Subcutaneous adipose tissue (tissue), 4 donors: ENCODE results near the gene TACC2. TPM values are rescaled to one million over a fixed set of nuclear protein-coding genes. Genes with fewer than 3 reads are reported as not detected.

Experiments
- total RNA-seq, 4 donors: library from RNA; depleted of rRNA; stranded (reverse); fragments of >200 nt; gene quantifications; one replicate each; pipeline ENCODE4 v1.1.0, GENCODE V29; 2016
- TF ChIP-seq, protein P1 (sequence below): fragments of 450-650 bp; IDR thresholded peaks from one replicate; pipeline ENCODE4 v1.5.1; 2016; ENCODE audit warnings: low read depth, mild to moderate bottlenecking, control low read depth, antibody characterized with exemption, moderate library complexity

The TACC2 gene
- total RNA-seq, 4 donors from 2014 or later = 16.1 to 71.6 (median 23.3) TPM

- TF ChIP-seq, protein P1, sequence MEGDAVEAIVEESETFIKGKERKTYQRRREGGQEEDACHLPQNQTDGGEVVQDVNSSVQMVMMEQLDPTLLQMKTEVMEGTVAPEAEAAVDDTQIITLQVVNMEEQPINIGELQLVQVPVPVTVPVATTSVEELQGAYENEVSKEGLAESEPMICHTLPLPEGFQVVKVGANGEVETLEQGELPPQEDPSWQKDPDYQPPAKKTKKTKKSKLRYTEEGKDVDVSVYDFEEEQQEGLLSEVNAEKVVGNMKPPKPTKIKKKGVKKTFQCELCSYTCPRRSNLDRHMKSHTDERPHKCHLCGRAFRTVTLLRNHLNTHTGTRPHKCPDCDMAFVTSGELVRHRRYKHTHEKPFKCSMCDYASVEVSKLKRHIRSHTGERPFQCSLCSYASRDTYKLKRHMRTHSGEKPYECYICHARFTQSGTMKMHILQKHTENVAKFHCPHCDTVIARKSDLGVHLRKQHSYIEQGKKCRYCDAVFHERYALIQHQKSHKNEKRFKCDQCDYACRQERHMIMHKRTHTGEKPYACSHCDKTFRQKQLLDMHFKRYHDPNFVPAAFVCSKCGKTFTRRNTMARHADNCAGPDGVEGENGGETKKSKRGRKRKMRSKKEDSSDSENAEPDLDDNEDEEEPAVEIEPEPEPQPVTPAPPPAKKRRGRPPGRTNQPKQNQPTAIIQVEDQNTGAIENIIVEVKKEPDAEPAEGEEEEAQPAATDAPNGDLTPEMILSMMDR = no peak
Measured at GRCh38 chr10:122158362-122158761, 169.4 kb downstream of the TACC2 start.

- TF ChIP-seq, protein P1 = no peak
Measured at GRCh38 chr10:122159141-122159970, 170.4 kb downstream of the TACC2 start.

DNA sequence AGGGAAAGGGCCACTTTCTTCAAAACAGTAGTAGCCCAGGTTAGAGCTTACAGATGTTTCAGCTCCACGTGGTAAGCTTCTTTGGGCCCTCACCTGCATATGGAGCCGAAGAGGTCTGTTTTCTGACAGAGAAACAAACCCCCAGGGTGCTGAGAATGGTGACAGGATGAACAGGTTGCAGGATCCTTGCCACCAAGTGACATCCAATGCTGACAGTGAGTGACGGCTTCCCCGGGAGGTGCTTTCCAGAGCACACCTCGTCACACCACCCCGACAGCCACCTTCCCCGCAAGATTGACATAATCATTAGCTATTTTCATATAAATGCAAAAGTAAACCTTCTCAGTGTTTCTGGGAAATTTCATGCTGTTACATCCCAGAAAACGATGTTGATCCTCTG, 172.8 kb downstream of the TACC2 start:
- TF ChIP-seq, protein P1 = no peak

DNA sequence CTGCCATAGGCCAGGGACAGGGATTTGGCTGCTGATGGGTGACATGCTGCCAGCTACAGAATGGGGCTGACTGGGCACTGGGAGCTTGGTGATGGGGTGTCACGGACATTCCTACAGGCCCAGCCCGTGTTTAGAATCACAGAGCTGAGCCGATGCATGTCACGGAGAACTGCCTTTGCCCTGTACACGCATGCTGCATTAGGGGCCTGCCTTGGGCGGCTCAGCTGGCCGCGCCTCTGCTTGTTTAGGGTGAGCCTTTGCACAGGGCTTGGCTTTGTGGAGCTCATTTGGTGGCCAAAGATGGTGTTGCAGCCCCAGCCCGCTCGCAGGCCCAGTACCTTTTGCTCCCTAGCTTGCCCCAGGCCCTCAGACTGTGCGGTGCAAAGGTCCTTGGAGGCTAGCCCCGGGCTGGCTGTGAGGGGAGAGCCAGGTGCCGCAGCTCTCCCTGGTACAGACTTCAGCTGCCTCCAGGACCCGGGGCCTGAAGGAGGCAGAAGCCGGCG, 173.8 kb downstream of the TACC2 start:
- TF ChIP-seq, protein P1 = no peak

DNA sequence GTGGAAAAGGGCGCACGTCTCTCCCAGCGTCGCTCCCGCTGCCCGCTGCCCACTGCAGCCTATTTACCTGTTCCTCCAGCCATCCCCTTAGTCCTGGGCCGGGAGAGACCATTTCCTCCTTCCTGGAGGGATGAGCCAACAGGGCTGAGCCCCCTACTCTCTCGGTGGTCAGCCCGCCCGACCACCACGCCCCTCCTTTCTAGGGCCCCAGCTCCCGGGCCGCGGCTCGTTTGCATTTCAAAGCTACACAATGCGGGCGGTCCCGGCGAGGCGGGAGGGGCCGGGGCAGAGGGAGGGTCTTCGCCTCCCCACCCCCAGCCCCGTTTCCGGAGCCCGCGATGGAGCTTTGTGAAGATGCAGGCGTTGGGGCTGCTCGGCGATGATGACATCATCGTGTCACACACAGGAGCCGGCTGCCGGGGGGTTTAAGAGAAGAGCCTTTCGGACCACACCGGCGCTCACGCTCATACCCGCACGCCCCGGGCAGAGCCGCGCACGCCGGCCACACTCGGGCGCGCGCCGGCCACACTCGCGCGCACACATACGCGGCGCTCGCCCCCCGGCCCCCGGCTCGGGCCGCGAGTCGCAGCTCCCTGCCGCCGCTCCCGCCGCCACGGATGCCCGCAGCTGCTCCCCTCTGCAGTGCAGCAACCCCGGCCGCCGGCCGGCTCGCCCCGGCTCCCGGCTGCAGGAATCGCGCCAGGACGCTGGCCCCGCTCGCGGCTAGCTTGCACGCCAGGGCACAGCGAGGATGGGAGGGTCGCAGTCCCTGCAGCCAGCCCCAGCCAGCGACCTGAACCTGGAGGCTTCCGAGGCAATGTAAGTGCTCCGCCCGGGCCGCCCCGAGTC, 174.4 kb downstream of the TACC2 start:
- TF ChIP-seq, protein P1 = no peak

DNA sequence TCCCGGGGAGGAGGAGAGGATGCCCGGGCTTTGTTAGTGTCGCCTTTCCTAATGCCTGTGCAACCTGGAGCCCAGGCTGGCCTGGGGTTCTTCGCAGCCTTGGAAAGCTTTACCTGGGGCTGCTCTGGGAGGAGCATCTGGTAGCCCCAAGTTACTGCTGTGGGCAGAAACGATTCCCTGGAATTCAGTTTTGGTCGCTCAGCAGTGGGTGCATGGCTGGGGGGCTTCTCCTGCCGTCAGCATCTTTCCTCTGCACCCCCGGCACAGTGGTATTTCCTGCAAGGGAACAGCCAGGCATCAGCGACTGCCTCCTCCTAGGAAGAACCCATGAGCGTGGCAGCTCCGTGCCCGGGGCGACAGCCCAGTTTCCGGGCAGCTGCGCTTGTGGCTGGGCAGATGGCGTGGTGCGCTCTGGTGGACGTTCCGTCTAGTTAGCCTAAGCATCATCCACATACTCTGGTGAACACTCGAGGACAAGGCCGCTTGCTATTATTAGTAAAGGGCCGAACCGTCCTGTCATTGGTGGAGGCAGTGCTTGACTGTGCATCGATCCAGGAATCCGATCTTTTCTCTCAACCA, 175.1 kb downstream of the TACC2 start:
- TF ChIP-seq, protein P1 = no peak
